HCT116 (cell line): ENCODE measurements around the gene TNKS1BP1. TPM values are rescaled to one million over a fixed set of nuclear protein-coding genes. Genes with fewer than 3 reads are reported as not detected.

Source experiments
- ATAC-seq: fragments of 200-7000 bp; cut with Tn5 transposase; 2 replicates; pipeline ENCODE4 v1.9.1; 2020; ENCODE audit warnings: mild to moderate bottlenecking, moderate library complexity
- BruUV-seq: library from RNA; stranded (reverse); fragments of 400-500 nt; replicated peaks from 2 replicates; lab custom pipeline; 2021; lab: Mats Ljungman, UMichigan
- CTCF ChIA-PET: fragments of 300-600 bp; sonication (Branson Sonifier 250); formaldehyde crosslinking; loops from one replicate; lab custom pipeline; 2021; ENCODE audit warnings: antibody characterized with exemption; lab: Charles Lee
- POLR2A ChIA-PET: fragments of 300-600, 350-600 bp; sonication (Branson Sonifier 250); formaldehyde crosslinking; loops from one replicate; lab custom pipeline; 2021; ENCODE audit warnings: antibody characterized with exemption; lab: Charles Lee
- RAD21 ChIA-PET, 2 experiments: fragments of 300-600 bp; sonication (Branson Sonifier 250); formaldehyde crosslinking; loops; one replicate each; lab custom pipeline; 2023; ENCODE audit warnings: low total read pairs in 2 of 2; ENCODE audit not compliant: uncharacterized antibody in 2 of 2, unreplicated experiment in 2 of 2, low non-redundant PET in 1 of 2; lab: Charles Lee
- DNase-seq: peaks from one replicate; pipeline ENCODE4 v3.0.0-alpha.2; 2010; ENCODE audit warnings: low read depth, low spot score
- H2AFZ ChIP-seq: fragments of 200-600 bp; shearing (Covaris generic), sonication (generic); 2 replicates; pipeline ENCODE4 v1.6.1; 2017; ENCODE audit warnings: low read depth, mixed run types, mixed read lengths, antibody characterized with exemption, low read length; ENCODE audit not compliant: poor library complexity, severe bottlenecking
- H3K27ac ChIP-seq: 2 replicates; pipeline ENCODE4 v1.5.1; 2012; ENCODE audit warnings: low read depth, low read length
- H3K27me3 ChIP-seq: fragments of 200-600 bp; sonication (generic); 2 replicates; pipeline ENCODE4 v1.6.1; 2016; ENCODE audit warnings: mixed run types, low read length, mixed read lengths; ENCODE audit not compliant: insufficient read depth
- H3K36me3 ChIP-seq, 2 experiments: fragments of 200-500 bp in 1 of 2; fragments of 200-600 bp in 1 of 2; sonication (Bioruptor generic) in 1 of 2; sonication (generic) in 1 of 2; 2 replicates each; pipeline versions ENCODE4 v1.5.1 to v1.6.1; 2014 to 2016; ENCODE audit warnings: low read length in 2 of 2, inconsistent platforms in 1 of 2, mixed read lengths in 1 of 2, mixed run types in 1 of 2; ENCODE audit not compliant: insufficient read depth in 2 of 2, control insufficient read depth in 1 of 2
- H3K4me1 ChIP-seq, 2 experiments: fragments of 200-600 bp in 1 of 2; sonication (generic) in 1 of 2; 2 replicates each; pipeline versions ENCODE4 v1.5.1 to v1.6.1; 2012 to 2017; ENCODE audit warnings: low read length in 2 of 2, inconsistent platforms in 1 of 2, mild to moderate bottlenecking in 1 of 2, mixed read lengths in 1 of 2, mixed run types in 1 of 2, moderate library complexity in 1 of 2; ENCODE audit not compliant: insufficient read depth in 2 of 2, control insufficient read depth in 1 of 2
- H3K4me2 ChIP-seq: fragments of 200-600 bp; sonication (generic); 2 replicates; pipeline ENCODE4 v1.6.1; 2017; ENCODE audit warnings: mixed run types, low read length, mixed read lengths
- H3K4me3 ChIP-seq, 2 experiments: fragments of 200-600 bp in 1 of 2; sonication (generic) in 1 of 2; replicated peaks in 1 of 2; 2 replicates each; pipeline ENCODE4 v1.5.1; 2011 to 2016; ENCODE audit warnings: low read length in 2 of 2, control low read depth in 1 of 2, low read depth in 1 of 2, mild to moderate bottlenecking in 1 of 2, mixed read lengths in 1 of 2, mixed run types in 1 of 2
- H3K79me2 ChIP-seq: fragments of 200-600 bp; sonication (generic); 2 replicates; pipeline ENCODE4 v1.6.1; 2017; ENCODE audit warnings: mild to moderate bottlenecking, mixed run types, low read length, moderate library complexity, mixed read lengths; ENCODE audit not compliant: insufficient read depth
- H3K9ac ChIP-seq: fragments of 200-600 bp; sonication (generic); 2 replicates; pipeline ENCODE4 v1.6.1; 2016; ENCODE audit warnings: low read length, mixed read lengths
- H3K9me2 ChIP-seq: fragments of 200-600 bp; sonication (generic), shearing (Covaris generic); 2 replicates; pipeline ENCODE4 v1.6.1; 2017; ENCODE audit warnings: mixed run types, mild to moderate bottlenecking, moderate library complexity; ENCODE audit not compliant: insufficient read depth
- H3K9me3 ChIP-seq, 2 experiments: fragments of 200-500 bp in 1 of 2; fragments of 200-600 bp in 1 of 2; sonication (Bioruptor generic) in 1 of 2; sonication (generic) in 1 of 2; 2 replicates each; pipeline ENCODE4 v1.6.1; 2014 to 2017; ENCODE audit warnings: low read length in 2 of 2, mixed read lengths in 2 of 2, inconsistent platforms in 1 of 2, low read depth in 1 of 2, mild to moderate bottlenecking in 1 of 2, mixed run types in 1 of 2, moderate library complexity in 1 of 2; ENCODE audit not compliant: control insufficient read depth in 1 of 2, insufficient read depth in 1 of 2
- H4K20me1 ChIP-seq: fragments of 200-600 bp; sonication (generic), shearing (Covaris generic); 2 replicates; pipeline ENCODE4 v1.6.1; 2017; ENCODE audit warnings: mixed run types, mild to moderate bottlenecking, moderate library complexity; ENCODE audit not compliant: insufficient read depth
- CEBPB ChIP-seq: IDR thresholded peaks from 2 replicates; pipeline ENCODE4 v1.6.1; 2012; ENCODE audit warnings: low read depth
- POLR2A ChIP-seq: IDR thresholded peaks from 2 replicates; pipeline ENCODE4 v1.7.0; 2011; ENCODE audit warnings: borderline replicate concordance; ENCODE audit not compliant: insufficient read depth, insufficient read length; ENCODE audit errors: extremely low read depth
- RAD21 ChIP-seq: IDR thresholded peaks from 2 replicates; pipeline ENCODE4 v1.6.1; 2012; ENCODE audit warnings: low read depth, mild to moderate bottlenecking
- intact Hi-C: fragments of 100-400 bp; cut with micrococcal nuclease; formaldehyde crosslinking; loops from 2 replicates; pipeline ENCODE4 v1.10.0; 2022
- total RNA-seq: library from RNA; stranded (reverse); gene quantifications from one replicate; pipeline ENCODE4 v1.2.1, GENCODE V29; 2021; ENCODE audit not compliant: unreplicated experiment
- TF ChIP-seq, protein P1 (sequence below): IDR thresholded peaks from 2 replicates; pipeline ENCODE4 v1.6.1; 2012

Gene TNKS1BP1
- total RNA-seq, 1 experiment from 2014 or later = 77.6 TPM

DNA sequence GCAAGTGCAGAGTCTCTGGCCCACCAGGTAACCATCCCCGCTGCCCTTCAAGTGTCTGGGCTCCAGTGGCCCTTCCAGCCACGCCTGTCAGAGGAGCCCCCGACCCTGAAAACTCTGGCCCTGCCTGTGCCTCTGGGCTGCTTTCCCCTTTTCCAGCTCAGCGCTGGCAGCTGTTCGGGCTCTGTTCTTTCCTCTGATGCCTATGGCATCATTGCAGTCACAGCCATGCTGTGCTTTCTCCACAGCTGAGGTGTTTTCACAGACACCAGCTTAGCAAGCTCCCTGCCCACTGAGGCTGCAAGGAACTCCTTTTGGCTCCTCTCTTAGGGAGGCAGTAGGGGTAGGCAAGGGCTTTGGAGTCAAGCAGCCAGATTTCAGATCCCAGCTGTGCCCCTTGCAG, 34.6 kb upstream of the TNKS1BP1 start:
- BruUV-seq = no TSS peak
- no peak for DNase-seq
- Histone ChIP-seq H3K9me2 (no peaks in the 10 kb centered on the region), H3K36me3 (no peaks in the 10 kb centered on the region), H4K20me1 (no peaks in the 10 kb centered on the region), H3K4me1 (no peaks in the 10 kb centered on the region), H3K4me3 (no peak overlapping the region), H2AFZ (no peak overlapping the region), H3K4me2 (no peak overlapping the region), H3K9ac (no peak overlapping the region), H3K79me2 (no peaks in the 10 kb centered on the region), H3K27me3 (0 out of 2 replicates have a peak, but pooled peaks cover 5% of the 10 kb centered on the region), H3K9me3 (no peaks in the 10 kb centered on the region), H3K27ac (no peak overlapping the region)
- no peak for TF ChIP-seq POLR2A
- ATAC-seq = no peak
- ChIA-PET POLR2A (no interaction called here), RAD21 (no interaction called here), CTCF (no interaction called here)
- intact Hi-C loops = no loop called here

DNA sequence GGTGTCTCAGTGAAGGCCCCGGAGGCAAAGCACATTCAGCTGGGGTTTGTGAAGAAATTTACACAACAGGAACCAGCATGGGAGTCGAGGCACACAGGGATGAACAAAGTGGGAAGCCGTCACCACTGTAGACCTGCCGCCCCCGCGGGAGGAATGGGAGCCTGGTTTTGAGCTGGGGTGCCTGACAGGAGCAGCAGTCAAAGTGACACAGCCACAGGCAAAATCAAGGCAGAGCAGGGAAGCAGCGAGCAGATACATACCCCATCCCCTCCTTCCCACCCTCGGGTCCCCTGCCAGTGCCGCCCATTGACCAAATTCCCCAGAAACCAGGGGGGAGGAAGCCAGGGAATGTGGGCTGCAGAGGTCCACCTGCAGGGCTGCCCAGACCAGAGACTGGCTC, 34.2 kb upstream of the TNKS1BP1 start:
- BruUV-seq = no TSS peak
- ChIA-PET CTCF (no interaction called here), POLR2A (no interaction called here), RAD21 (no interaction called here)
- H3K9me2 ChIP-seq = no peaks in the 10 kb centered on the region
- H3K4me3 ChIP-seq = no peak overlapping the region
- H3K4me2 ChIP-seq = no peak overlapping the region
- intact Hi-C loops = no loop called here
- no peak overlapping the region for H3K9ac ChIP-seq
- H3K27ac ChIP-seq = no peak overlapping the region
- no peaks in the 10 kb centered on the region for H3K9me3 ChIP-seq
- H2AFZ ChIP-seq = no peak overlapping the region
- no peaks in the 10 kb centered on the region for H3K79me2 ChIP-seq
- H3K36me3 ChIP-seq = no peaks in the 10 kb centered on the region
- H3K27me3 ChIP-seq = 0 out of 2 replicates have a peak, but pooled peaks cover 5% of the 10 kb centered on the region
- ATAC-seq (no peak), DNase-seq (no peak)
- TF ChIP-seq CEBPB (no peak), RAD21 (no peak)
- TF ChIP-seq, protein P1, sequence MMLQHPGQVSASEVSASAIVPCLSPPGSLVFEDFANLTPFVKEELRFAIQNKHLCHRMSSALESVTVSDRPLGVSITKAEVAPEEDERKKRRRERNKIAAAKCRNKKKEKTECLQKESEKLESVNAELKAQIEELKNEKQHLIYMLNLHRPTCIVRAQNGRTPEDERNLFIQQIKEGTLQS = no peak
- H3K4me1 ChIP-seq = no peaks in the 10 kb centered on the region
- no peaks in the 10 kb centered on the region for H4K20me1 ChIP-seq
